HG03280 (cell line): ENCODE results near the gene VSX2.
"Not testable (repeated sequence)": the region's sequence is repeated elsewhere in the genome, so short reads cannot be mapped to it uniquely, and the experiment has no call there.

ENCODE experiments used
- ATAC-seq: cut with Tn5 transposase; IDR thresholded peaks from one replicate; pipeline ENCODE4 v1.9.1; 2021; ENCODE audit warnings: mild to moderate bottlenecking, moderate library complexity; ENCODE audit not compliant: unreplicated experiment

VSX2 gene

GRCh38 chr14:74257941-74258763 lies 18.9 kb downstream of the VSX2 start:
- no peak for ATAC-seq

GRCh38 chr14:74258764-74259035 lies 19.5 kb downstream of the VSX2 start:
- no peak for ATAC-seq

- ATAC-seq: no peak
Observed at GRCh38 chr14:74259513-74259912, 20.3 kb downstream of the VSX2 start.

GRCh38 chr14:74260525-74261233 lies 21.4 kb downstream of the VSX2 start:
- no peak for ATAC-seq

GRCh38 chr14:74261288-74261687 lies 22.0 kb downstream of the VSX2 start:
- ATAC-seq: no peak

GRCh38 chr14:74262076-74262475 lies 22.8 kb downstream of the VSX2 start:
- no peak for ATAC-seq

GRCh38 chr14:74263181-74263580 lies 23.9 kb downstream of the VSX2 start:
- ATAC-seq: no peak

GRCh38 chr14:74263921-74264320 lies 24.7 kb downstream of the VSX2 start:
- ATAC-seq: no peak

GRCh38 chr14:74265301-74265965 lies 26.2 kb downstream of the VSX2 start:
- no peak for ATAC-seq

GRCh38 chr14:74267588-74267987 lies 28.3 kb downstream of the VSX2 start:
- no peak for ATAC-seq

- ATAC-seq: not testable (repeated sequence)
Observed at GRCh38 chr14:74270382-74271177, 31.3 kb downstream of the VSX2 start.

- no peak for ATAC-seq
Observed at GRCh38 chr14:74271365-74271764, 32.1 kb downstream of the VSX2 start.

GRCh38 chr14:74275241-74275841 lies 36.1 kb downstream of the VSX2 start:
- ATAC-seq: no peak

GRCh38 chr14:74278080-74278479 lies 38.8 kb downstream of the VSX2 start:
- ATAC-seq: no peak

GRCh38 chr14:74281069-74281468 lies 41.8 kb downstream of the VSX2 start:
- ATAC-seq: no peak

GRCh38 chr14:74286736-74287135 lies 47.5 kb downstream of the VSX2 start:
- ATAC-seq: no peak

GRCh38 chr14:74289801-74290200 lies 50.6 kb downstream of the VSX2 start:
- ATAC-seq: no peak

- ATAC-seq: no peak
Observed at GRCh38 chr14:74290415-74290814, 51.2 kb downstream of the VSX2 start.

- ATAC-seq: no peak
Observed at GRCh38 chr14:74292061-74292460, 52.8 kb downstream of the VSX2 start.

GRCh38 chr14:74293606-74294005 lies 54.4 kb downstream of the VSX2 start:
- no peak for ATAC-seq

GRCh38 chr14:74296037-74296467 lies 56.8 kb downstream of the VSX2 start:
- no peak for ATAC-seq
